GM12891 (cell line): ENCODE measurements around the gene FITM1.
A peak's percentile ranks its signal among the peaks of the same experiment; 100 is the strongest.

ENCODE experiments used
- POLR2A ChIP-seq: IDR thresholded peaks from 2 replicates; pipeline ENCODE4 v1.6.1; 2011; ENCODE audit warnings: low read depth, low read length, control low read depth
- POLR2AphosphoS5 ChIP-seq: IDR thresholded peaks from 2 replicates; pipeline ENCODE4 v1.6.1; 2011; ENCODE audit warnings: low read depth, low read length, control low read depth
- POU2F2 ChIP-seq: IDR thresholded peaks from 2 replicates; pipeline ENCODE4 v1.6.1; 2011; ENCODE audit warnings: low read depth, mild to moderate bottlenecking, control low read depth, low read length, moderate library complexity
- TAF1 ChIP-seq: IDR thresholded peaks from 2 replicates; pipeline ENCODE4 v1.6.1; 2011; ENCODE audit warnings: low read depth, low read length, control low read depth

GRCh38 chr14:24162093-24162492, 31.6 kb downstream of the FITM1 start:
- TF ChIP-seq POLR2AphosphoS5: no peak; the same call in 1 of the 2 replicates
- no peak for TF ChIP-seq POLR2A
- 0 out of 2 replicates have a peak, but pooled peaks have one; percentile 19 for TF ChIP-seq POU2F2
- no peak for TF ChIP-seq TAF1
